Astrocyte of the cerebellum (primary cell): ENCODE measurements around the gene CDX1.

Source experiments
- DNase-seq: peaks from one replicate; pipeline ENCODE4 v3.0.0-alpha.2; 2011; ENCODE audit warnings: low read depth
- H3K4me3 ChIP-seq: 2 replicates; pipeline ENCODE4 v1.5.1; 2011; ENCODE audit warnings: mild to moderate bottlenecking, low read depth, low read length, moderate library complexity
- in situ Hi-C: cut with HindIII; loops from 2 replicates; pipeline ENCODE4 v1.10.0; 2017; ENCODE audit warnings: low sequenced_read_pairs
- TF ChIP-seq, protein P1 (sequence below): IDR thresholded peaks from 2 replicates; pipeline ENCODE4 v1.5.1; 2012; ENCODE audit warnings: low read length, low read depth, moderate library complexity, mild to moderate bottlenecking; ENCODE audit errors: missing control alignments

Gene CDX1

GRCh38 chr5:150135557-150136304 lies 30.8 kb upstream of the CDX1 start:
- TF ChIP-seq, protein P1, sequence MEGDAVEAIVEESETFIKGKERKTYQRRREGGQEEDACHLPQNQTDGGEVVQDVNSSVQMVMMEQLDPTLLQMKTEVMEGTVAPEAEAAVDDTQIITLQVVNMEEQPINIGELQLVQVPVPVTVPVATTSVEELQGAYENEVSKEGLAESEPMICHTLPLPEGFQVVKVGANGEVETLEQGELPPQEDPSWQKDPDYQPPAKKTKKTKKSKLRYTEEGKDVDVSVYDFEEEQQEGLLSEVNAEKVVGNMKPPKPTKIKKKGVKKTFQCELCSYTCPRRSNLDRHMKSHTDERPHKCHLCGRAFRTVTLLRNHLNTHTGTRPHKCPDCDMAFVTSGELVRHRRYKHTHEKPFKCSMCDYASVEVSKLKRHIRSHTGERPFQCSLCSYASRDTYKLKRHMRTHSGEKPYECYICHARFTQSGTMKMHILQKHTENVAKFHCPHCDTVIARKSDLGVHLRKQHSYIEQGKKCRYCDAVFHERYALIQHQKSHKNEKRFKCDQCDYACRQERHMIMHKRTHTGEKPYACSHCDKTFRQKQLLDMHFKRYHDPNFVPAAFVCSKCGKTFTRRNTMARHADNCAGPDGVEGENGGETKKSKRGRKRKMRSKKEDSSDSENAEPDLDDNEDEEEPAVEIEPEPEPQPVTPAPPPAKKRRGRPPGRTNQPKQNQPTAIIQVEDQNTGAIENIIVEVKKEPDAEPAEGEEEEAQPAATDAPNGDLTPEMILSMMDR, result no peak
- in situ Hi-C loops, result no loop called here
- H3K4me3 ChIP-seq, result no peak overlapping the region
- no peak for DNase-seq

DNA sequence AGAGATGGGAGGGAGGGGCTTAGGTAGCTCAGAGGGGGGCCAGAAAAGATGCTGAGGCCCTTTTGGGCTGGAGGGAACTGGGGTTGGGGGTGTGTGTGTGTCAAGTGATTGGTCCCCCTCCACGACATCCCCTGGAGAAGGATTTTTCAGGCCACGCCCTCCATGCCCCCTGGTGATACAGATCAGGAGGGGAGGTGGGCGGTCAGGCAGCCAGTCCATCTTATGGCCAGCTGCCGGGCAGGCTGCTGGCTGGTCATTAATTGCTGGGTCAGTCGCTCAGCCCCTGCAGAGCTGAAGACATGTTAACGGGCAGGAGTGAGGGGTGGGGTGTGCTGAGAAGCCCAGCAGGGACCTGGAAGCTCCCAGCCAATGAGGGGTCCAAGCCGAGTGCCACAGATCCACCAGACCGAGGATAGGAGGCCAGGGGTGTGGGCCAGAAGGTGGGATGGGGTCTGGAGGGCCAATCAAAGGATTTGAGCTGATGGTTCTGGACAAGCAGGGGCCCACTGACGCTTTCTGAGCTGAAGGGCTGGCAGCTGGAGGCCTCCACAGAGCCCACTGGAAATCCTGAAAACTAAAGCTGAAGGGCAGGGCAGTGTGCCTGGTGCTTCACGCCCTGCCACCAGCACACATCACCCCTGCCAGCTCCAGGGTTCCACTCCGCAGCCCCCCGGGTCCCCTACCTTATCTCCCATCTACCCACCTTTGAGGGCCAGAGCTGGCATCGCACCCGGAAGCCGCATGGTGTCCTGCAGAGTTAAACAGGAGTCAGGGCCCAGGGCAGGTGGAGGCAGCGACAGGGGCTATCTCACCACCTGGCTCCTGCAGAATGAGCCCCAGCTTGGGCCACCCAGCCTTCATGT lies 30.0 kb upstream of the CDX1 start:
- in situ Hi-C loops, result no loop called here
- H3K4me3 ChIP-seq, result no peak overlapping the region
- no peak for DNase-seq
- TF ChIP-seq, protein P1, result no peak

DNA sequence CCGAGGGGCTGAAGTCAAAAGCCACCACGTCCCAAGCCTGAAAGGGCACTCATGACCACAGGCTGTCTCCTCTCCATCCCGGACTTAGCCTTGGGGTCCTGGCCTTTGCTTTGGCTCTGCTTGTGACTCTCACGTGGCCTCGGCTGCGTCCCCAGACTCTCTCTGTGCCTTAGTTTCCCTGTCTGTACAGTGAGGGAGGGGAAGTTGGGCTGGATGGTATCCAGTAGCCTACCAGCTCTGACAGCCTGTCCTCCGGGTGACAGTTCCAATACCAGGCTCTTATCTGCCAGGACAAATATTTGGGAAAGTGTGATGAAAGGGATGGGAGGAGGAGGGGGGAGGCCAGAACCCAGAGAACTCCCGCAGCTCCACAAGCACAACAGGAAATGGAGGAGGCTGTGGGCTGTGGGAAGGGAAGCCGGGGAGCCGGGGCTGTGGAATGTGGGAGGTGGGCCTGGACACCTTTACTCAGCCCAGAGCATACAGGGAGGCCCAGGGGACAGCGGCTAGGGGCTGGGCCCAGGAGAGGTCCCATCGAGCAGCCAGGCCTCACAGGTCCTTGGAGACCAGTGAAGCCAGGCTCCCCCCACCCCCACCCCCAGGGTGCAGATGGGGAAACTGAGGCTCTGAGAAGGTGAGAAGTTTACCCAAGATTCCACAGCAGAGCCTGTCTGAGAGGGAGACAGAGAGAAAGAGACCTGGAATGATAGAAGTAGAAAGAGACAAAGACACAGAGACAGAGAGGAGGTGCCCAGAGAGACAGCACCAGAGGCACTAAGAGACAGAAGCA lies 29.2 kb upstream of the CDX1 start:
- TF ChIP-seq, protein P1, result no peak
- in situ Hi-C loops, result no loop called here
- DNase-seq, result peak; percentile 54
- no peak overlapping the region for H3K4me3 ChIP-seq

GRCh38 chr5:150137997-150138396 lies 28.6 kb upstream of the CDX1 start:
- no peak for DNase-seq
- in situ Hi-C loops, result no loop called here
- no peak overlapping the region for H3K4me3 ChIP-seq
- TF ChIP-seq, protein P1, result no peak

GRCh38 chr5:150138551-150139265 lies 27.9 kb upstream of the CDX1 start:
- DNase-seq, result peak; percentile 88
- in situ Hi-C loops, result no loop called here
- TF ChIP-seq, protein P1, result no peak
- H3K4me3 ChIP-seq, result peak overlapping the region; percentile 1
